T follicular helper cell (primary cell): Measurements from ENCODE around the gene LAMB4.

ENCODE experiments used
- DNase-seq: peaks from one replicate; pipeline ENCODE4 v3.0.0-alpha.2; 2020; ENCODE audit warnings: low read depth

LAMB4 gene

DNA sequence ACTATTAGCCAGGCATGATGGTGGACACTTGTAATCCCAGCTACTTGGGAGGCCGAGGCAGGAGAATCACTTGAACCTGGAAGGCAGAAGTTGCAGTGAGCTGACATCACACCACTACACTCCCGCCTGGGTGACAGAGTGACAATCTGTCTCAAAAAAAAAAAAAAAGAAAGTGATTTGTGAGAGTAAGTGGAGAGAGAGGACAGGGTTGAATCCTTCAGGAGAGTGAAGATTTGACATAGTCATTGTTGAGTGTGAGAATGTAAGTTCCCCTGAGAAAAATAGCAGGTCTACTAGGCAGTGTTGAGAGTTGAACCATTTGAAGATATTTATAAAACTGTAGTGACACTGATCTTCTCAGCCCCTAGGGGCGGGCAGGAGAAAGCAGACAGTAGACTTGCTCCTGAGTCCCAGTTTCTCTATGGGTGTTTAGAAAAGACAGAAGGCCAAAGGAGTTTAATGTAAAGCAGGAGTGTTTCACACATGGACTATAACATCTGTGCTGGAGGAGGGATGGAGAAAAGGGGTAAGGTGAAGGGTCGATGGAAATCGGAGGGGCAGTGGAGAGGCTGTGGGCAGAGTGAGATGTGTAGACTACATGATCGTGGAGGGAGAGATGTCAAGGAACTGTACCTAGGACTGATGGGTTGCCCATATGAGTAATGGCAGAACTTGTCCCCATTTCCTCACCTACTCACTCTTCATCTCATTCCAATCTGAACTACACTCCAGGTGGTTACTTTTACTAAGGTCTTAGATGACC is 13.7 kb upstream of the LAMB4 start:
- no peak for DNase-seq

DNA sequence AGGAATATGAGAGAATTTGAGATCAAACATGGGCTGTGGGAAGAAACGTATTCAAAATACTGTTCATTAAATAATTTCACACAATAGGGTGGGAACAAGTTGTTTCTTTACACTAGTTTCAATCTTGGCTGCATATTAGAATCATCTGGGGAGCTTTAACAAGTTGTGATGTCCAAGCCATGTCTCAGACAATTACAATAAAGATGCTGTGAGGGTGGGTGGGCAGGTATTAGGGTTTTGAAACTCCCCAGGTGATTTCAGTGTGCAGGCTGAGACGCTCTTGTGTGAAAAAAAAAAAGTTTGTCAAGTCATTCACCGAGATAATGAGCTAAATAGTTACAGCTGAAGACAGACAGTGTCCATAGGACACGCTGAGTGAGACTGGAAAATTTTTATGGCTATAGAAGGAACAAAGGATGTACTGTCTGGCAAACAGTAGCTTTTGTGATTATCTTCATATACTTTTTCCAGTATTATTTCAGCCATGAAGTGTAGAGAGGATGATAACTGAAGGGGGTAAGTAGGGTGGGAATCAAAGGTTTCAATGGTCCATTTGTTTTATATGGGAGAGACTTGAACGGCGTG is 12.6 kb upstream of the LAMB4 start:
- no peak for DNase-seq

DNA sequence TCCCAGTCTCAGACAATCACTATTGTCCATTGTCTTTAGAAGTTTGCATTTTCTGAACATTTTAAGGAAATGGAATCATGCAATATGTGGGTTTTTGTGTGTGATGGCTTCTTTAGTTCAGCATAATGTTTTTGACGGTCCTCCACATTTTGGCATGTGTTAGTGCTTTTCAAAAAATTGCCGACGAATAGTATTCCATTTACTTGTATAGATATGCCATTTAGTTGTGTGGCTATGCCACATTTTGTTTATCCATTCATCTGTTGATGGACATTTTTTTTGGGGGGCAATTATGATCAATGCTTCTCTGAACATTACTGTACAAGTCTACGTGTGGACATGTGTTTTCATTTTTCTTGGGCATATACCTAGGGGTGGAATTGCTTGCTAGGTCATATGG is 12.0 kb upstream of the LAMB4 start:
- DNase-seq, result no peak

DNA sequence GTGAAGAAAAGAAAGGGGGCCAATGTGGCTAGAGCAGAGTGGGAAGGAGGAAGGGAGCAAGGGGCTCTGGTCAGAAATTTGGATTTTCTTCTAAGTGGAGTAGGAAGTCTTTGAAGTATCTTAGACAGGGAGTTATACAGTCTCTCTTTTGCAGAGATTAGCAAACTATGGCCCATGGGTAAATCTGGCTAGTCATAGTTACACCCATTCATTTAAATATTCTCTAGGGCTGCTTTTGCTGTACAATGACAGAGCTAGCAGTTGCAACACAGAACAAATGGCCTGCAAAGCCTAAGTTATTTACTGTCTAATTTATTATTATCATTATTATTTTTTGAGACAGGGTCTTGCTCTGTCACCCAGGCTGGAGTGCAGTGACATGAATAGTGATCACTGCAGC is 10.5 kb upstream of the LAMB4 start:
- no peak for DNase-seq

DNA sequence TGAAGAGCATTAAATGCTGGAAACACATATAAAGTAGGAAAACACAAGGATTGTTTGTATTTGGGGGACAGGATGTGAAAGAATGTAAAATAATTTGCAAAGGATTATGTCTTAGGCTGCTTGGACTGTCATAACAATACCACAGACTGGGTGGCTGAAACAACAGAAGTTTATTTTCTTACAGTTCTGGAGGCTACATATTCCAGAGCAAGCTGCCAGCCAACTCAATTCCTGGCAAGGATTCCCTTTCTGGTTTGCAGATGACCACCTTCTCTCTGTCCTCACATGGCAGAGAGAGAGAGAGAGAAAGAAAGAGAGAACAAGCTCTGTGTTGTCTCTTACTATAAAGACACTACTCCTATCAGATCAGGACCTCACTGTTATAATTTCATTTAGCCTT is 8.8 kb upstream of the LAMB4 start:
- no peak for DNase-seq

DNA sequence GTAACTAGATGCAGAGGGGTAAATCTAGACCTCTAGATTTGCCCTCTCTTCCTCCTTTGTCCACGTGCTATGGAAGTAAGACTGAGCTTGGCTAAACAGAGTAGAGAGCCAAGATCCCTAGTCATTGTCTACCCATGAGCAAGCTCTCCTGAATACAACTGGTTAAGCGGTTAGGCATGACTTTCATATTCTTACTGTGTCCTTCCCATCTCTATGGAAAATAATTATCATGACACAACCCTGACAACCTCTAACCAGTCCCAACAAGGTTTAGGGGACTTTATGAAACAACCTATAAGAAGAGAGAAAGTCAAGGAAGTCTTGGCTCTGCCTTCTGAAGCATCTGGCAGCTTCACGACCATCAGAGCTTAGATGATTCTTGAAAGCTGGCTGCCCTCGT is 7.8 kb upstream of the LAMB4 start:
- DNase-seq, result no peak

DNA sequence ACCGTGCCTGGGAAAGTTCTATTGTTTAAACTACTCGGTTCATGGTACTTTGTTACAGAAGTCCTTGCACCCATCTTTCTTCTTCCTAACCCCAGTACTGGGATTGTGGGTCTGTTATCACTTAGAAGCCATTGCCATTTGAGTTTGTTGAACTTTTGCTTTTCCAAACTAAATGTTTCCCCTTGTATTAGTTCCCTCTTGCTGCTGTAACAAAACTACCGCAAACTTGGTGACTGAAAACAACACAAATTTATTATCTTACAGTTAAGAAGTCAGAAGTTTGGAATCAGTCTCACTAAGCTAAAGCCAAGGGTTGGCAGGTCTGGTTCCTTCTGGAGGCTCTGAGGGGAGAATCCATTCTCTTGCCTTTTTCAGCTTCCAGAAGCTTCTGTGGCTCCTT is 6.9 kb upstream of the LAMB4 start:
- DNase-seq, result no peak

DNA sequence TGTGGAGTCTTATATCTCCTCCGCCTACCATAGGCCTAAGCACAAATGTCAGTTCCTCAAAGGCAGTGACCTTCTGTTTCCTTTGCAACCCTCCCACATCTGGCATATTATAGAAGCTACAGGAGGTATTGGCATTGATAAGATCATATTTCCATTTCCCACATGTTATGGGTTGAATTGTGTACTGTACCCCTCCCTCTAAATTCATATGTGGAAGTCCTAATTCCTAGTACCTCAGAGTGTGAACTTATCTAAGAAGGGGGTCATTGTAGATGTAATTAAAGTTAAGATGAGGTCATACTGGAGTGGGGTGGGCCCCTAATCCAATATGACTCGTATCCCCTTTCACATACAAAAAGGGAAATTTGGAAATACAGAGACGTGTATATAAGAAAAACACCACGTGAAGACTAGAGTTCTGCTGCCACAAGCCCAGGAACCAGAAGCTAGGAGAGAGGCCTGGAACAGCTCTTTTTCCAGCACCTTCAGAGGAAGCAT is 6.1 kb upstream of the LAMB4 start:
- no peak for DNase-seq

DNA sequence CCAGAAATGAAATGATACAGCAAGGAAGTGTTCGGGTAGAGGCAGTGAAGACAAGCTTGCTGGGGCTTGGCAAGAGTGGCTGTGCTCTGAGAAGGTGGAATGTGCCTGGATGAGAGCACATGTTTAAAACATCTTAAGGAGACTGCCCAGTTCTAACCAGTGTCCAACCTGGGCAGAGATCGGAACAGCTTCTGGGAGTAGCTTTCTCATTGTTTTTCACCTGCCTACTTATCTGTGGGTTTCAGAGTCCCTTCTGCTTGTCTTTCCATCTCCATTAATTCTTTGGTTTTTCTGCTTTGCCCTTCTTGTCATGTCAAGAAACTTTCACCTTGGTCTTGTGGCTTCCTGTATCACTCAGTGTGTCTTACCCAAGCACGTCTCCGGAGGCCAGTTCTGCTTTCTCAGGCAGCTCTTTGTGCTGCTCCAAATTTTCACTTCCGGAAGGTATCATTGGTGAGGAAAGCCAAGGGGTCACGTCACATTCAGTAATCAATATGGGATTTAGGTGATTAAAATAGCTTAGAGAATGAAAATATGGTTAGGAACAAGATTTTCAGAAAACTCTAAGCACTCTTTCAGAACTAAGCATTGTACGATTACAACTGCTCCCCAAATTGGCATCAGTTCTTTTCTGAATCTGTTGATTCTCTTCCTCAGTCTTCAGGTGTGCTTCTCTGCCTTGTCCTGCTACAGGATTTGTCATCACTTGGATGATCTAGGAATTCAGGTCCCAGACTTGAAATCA is 5.5 kb upstream of the LAMB4 start:
- no peak for DNase-seq

DNA sequence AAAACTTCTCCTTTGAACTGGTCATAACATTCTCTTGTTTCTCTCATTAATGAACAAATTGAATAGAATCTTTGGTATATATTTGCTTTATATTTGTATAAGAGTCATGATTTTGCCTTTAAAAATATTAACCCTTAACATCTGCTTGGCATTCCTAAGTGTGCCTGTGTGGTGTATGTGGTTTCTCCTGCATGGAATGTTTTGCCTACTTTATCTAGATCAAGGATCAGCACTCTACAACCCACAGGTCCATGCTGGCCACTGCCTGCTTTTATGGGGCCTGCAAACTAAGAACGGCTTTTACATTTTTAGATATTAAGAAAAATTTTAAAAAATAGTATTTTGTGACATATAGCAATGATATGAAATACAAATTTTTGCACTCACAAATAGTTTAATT is 4.3 kb upstream of the LAMB4 start:
- no peak for DNase-seq

DNA sequence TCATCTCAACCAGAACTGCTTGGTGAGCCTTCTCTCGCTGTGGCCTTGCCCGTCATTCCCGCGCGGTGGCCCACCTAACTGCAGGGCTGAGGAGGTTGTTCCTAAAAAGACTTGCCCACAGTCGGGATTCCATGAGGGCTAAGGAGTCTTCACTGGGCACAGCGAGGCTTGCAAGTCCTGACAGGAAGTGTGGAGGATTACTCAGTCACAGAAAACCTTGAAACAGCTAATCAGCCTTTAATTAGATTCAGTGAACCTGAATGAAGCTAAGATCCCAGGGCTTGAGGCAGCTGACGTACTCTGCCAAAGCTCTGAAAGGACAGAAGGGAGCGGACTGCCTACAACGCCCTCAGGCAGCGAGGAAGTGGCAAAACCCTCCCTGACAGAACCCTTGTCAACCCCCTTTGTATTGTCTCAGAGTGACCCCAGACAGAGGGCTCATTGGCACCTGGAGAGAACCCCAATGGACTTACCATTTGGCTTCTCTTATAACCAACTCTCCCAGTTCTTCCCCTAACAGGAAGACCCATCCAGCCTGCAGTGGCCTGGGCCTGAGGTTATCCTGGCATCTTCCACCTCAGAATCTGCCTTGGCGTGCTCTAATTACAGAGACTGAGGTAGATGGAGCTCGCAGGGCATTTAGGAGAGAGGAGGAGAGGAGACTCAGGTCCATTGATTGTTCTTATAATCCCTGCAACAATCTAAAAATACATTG is 2.5 kb upstream of the LAMB4 start:
- DNase-seq, result no peak

DNA sequence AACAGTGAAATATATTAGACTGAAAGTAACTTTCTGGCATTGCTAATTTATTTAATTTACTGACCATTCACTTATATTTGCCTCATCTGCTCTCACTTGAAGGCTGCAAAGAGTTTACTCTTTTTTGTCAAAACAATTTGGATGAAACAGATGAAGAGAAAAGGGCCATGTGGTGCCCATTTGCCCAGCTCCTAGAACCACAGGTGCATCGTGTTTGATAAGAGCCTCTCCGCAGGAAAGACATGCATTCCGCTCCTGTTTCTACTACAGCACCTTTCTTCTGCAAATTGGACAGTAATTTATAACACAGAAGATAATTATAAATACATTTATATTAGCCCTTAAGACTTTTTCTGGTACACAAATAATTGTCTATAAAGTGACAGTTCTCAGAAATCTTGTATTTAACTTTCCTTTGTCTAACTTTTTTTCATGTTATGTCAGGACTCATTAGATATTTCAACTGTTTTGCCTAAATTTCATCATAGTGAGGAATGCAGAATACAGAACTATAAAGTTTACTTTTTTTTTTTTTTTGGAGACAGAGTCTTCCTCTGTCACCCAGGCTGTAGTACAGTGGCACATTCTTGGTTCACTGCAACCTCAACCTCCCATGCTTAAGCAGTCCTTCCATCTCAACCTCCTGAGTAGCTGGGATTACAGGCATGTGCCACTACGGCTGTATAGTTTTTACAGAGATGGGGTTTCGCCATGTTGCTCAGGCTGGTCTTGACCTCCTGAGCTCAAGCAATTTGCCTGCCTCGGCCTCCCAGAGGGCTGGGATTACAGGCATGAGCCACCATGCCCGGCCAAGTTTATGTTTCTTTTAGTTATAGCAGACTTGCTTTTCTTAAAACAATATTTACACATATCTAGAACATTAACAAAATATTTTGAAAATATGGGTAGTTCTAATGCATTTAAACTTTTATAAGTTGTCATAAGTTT is 869 bp downstream of the LAMB4 start:
- DNase-seq, result no peak

DNA sequence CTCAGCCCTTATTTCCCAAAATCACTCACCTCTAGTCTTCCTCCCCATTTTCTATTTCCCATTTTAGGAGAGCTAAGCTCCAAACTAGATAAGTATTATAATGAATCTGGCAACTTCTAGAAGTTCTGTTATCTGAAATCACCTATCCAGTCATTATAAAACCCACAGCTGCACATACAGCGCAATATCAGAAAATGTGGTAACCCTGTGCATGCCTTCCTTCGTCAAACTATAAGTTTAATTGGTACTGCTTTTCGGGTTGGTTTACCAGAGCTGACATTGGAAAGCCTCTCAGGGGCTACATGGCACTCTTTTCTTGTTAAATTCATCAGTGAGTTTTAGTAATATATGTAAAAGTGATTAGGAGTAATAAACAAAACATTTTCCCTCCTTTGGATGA is 1.6 kb downstream of the LAMB4 start:
- DNase-seq, result no peak

DNA sequence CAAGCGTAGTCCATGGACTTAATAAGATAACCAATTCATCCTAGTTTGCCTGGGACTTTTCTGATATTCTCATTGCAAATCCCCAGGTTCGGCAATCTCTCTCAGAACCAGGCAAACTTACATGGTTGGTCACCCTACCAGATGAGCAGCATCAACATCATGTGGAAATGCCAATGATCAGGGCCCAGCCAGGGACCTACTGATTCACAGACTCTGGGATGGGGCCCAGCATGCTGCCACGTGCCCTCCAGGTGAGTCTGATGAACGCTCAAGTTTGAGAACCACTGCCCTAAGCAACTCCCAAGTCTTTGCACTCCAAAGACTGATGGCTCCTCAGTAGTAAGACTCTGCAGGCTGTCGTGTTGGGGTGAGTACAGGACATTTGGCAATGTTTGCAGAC is 2.7 kb downstream of the LAMB4 start:
- DNase-seq, result no peak

DNA sequence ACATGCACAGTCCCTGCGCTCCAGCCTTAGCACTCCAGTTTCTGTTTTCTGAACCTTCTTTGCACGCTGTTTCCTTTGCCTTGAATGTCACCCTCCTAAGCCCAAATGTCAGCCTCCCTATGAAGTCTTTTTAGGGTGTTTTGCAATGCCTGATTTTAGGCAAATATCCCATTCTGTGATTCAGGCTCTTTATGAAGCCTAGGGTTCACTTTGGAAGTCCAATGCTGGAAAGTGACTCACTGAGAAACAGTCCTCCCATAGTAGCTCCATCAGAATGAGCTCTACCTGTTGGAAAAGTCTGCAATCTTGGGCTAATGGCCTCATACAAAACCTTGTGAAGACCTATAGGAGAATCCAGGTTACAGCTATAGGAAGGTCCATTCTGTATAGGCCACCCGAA is 5.3 kb downstream of the LAMB4 start:
- DNase-seq, result no peak

DNA sequence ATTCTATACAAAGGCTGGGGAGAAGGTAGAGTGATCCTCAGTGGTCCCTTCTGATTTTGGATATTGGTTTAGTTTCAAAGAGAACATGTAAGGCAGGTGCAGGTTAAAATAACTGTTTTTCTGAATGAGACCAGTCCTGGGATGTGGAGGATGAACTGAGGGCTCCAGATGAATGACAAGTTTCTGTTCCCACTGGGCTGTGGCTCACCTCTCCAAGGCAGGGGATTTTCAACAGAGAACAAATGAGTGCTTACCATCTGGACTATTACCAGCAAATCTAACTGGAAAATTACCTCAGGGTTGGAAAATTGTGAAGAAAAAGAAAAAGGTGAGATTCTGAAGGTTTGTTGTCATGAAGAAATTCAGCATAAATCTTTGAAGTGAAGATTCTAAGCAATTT is 8.0 kb downstream of the LAMB4 start:
- no peak for DNase-seq

DNA sequence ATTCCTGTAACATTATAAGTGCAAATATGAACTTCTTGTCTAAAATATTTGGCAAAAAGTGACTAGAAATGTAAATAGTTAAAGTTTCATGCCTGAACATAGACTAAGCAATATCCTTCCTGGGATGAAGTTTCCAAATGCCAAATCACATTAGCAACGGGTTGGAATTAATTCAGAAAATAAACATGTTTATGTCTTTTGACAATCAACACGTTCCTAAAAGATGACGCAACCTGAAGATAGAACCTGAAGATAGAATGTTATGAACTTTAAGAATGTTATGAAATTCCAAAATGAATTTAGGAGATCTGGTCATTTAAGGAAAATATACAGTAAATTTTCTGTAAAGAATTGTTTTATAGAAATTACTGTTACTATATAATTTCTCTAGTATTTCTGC is 9.2 kb downstream of the LAMB4 start:
- no peak for DNase-seq

DNA sequence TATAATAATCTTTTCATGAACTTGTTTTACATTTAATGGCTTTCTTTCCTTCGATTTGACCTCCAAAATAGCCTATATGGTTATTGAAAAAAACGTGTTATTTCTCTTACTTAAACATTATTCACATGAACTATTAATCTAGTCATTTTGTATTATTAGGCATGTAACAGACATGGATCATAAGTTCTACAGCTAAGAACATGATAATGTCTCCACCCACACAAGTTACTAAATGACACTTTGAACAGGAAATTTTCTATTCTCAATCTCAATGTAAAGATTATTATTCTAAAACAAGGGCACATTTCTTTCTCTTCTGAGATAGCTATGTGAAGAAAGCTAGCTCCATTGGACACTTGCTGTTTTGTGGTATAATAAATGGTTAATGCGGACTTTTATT is 10.0 kb downstream of the LAMB4 start:
- no peak for DNase-seq

DNA sequence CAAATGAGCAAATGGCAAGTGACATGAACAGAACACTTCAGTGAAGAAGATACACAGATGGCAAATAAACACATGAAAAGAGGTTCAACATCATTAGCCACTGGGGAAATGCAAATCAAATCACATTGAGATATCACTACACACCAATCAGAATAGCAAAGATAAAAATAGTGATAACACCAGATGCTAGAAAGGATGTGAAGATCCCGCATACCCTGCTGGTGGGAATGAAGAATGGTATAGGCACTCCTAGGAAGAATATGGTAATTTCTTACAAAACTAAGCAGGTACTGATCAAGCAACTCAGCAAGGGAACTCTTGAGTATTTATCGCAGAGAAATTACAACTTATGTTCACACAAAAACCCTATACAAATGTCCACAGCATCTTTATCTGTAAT is 11.2 kb downstream of the LAMB4 start:
- no peak for DNase-seq

DNA sequence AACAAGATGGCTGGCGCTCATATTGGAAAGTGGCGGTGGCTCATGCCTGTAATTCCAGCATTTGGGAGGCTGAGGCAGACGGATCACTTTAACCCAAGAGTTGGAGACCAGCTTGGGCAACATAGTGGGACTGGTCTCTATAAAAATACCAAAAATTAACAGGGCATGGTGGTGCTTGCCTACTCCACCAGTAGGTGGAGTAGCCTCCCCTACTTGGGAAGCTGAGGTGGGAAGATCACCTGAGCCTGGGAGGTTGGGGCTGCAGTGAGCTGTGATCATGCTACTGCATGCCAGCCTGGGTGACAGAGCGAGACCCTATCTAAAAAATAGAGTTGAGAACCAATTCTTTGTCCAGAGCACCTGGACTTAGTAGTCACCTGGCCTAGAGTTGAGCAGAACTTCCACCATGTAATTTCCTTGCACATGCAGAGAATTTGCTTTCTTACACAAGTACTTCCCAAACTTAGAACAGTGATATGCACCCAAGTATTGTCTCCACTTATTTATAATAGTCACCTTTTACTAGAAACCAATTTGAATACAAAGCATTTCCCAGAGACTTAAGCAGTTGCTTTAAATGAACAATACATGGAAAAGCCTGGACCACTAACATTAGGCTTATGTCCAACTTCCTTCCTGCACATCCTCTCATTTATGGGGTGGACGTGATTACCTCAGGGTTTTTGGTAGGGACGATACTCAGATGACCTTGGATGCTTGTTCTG is 15.9 kb downstream of the LAMB4 start:
- DNase-seq, result no peak

DNA sequence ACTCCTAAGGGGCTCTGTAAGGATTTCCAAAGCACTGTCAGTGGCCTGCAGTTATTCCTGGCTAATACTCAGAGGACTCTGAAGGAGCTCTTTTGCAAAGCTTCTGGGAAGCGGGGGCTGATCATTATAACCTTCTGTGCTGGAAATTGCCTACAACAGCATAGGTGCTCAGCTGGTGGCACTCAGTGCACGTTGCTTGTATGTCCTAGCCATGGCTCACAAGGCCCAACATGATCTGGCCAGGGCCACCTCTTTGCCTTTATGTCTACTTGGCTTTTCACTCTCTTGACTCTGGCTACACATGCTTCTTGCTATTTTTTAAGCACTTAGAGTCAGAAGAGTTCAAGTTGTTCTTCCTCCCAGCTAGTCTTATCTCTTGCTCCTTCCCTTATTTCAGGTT is 17.5 kb downstream of the LAMB4 start:
- no peak for DNase-seq
